ENCODE results near the gene PGA5.
"Not testable (repeated sequence)": the region's sequence is repeated elsewhere in the genome, so short reads cannot be mapped to it uniquely, and the experiment has no call there.

PGA5 gene

DNA sequence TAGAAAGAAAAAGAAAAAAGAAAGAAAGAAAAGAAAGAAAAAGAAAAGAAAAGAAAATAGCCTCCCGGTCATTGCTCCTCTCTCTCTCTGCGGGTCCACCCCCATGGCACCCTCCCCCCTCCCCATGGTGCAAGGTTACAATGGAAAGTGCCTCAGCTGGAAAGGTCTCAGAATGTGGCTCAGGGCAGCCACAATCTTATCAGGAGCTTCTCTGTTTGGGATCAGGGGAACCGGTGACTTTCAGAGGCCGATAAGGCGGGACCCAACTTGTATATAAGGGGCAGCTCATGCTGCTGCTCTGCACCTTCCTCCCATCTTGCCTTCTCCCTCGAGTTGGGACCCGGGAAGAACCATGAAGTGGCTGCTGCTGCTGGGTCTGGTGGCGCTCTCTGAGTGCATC is at the start of gene PGA5:
PGA5 (plus strand) TSS at position 301 of the 400 bp plus-strand sequence; CDS start at position 353, 52 bp downstream.
- not testable (repeated sequence) for DNase-seq

- no peak for DNase-seq
Observed at GRCh38 chr11:61193596-61193995, 47.4 kb upstream of the PGA5 start.

GRCh38 chr11:61194169-61194671 is 46.8 kb upstream of the PGA5 start:
- DNase-seq, result no peak

- no peak for DNase-seq
Observed at GRCh38 chr11:61194981-61195695, 45.8 kb upstream of the PGA5 start.

DNA sequence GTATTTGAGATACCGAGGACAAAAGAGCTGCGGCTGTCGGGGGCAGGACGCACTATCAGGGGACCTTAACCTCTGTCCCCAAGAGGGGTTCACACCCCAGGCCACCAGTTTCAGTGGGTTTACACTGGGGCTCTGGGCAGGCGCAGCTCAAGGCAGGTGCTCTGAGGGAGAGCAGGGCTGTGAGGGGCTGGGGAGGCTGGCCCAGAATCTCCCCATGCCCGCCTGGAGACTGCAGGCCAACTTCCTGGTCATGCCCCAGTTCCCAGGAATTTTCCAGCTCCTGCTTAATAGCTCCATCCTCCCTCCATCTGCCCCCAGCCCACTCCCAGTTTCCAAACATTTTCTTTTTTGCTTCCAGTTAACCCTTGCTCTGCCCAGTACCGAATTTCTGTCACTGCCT is 45.3 kb upstream of the PGA5 start:
- no peak for DNase-seq

DNA sequence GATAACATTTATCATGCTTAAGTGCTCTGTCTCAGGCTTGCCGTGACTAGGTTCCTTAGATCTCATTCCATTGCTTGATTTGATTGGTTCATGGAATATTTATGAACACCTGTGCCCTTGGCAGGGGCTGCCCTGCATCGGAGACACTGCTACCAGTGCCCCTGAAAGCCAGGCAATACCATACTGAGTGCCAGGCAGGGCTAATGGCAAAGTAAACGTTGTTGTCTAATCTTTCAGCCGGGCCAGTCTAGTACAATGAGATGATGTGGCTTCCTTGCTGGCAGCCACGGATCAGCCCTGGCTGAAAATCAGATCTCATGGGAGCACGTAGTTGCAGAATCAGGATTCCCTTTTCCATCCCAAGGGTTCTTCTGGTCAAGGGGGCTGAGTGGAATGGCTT is 42.6 kb upstream of the PGA5 start:
- no peak for DNase-seq

DNA sequence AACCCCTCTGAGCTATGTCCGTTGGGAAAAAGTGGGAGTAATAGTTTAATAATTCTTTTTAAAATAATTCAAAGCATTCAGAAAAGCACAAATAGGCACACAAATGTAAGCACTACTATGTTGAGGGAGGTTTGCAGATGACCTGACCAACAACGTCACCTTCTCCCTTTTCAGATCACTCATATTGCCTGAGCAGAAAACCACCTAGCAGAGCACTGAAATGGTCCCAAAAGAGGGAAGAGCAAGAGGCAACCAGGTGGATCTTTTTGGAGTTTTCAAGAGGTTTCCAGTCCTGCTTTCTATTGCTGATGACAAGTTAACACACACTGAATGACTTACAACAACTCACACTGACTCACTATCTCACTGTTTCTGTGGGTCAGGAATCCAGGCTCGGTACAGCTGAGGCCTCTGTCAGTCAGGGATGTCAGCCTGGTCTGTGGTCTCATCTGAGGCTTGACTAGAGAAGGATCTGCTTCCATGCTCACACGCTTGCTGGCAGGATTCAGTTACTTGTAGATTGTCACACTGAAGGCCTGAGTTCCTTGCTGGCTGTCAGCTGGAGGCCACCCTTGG is 41.9 kb upstream of the PGA5 start:
- no peak for DNase-seq

GRCh38 chr11:61201476-61201875 is 39.5 kb upstream of the PGA5 start:
- DNase-seq, result no peak

GRCh38 chr11:61202950-61203746 is 37.8 kb upstream of the PGA5 start, which contains the start of gene PGA3:
Gene PGA3 (plus strand): TSS chr11:61203515. CDS start chr11:61203565, 50 bp downstream.
- not testable (repeated sequence) for DNase-seq

- DNase-seq, result not testable (repeated sequence)
Observed at GRCh38 chr11:61203873-61204272, 37.1 kb upstream of the PGA5 start.

- not testable (repeated sequence) for DNase-seq
Observed at GRCh38 chr11:61204502-61205059, 36.4 kb upstream of the PGA5 start.

- DNase-seq, result not testable (repeated sequence)
Observed at GRCh38 chr11:61207636-61208310, 33.2 kb upstream of the PGA5 start.

DNA sequence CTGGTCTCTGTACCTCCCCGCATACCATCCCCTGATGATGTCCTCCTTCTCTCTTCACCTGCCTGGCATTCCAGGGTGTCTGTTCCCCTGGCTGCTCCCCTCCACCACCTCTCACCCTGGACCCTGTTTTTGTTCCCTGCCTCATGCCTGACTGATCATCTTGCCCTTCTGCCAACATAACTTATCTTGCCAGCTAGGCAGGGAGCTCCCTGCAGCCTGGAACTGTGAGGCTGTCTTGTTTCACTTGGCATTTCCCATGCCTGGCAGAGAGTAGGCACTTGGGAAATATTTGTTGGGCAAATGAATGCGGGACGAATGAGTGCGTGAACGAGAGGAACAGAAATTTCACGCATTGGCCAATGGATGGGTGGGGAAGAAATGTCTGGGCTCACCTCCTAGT is 30.3 kb upstream of the PGA5 start:
- not testable (repeated sequence) for DNase-seq

DNA sequence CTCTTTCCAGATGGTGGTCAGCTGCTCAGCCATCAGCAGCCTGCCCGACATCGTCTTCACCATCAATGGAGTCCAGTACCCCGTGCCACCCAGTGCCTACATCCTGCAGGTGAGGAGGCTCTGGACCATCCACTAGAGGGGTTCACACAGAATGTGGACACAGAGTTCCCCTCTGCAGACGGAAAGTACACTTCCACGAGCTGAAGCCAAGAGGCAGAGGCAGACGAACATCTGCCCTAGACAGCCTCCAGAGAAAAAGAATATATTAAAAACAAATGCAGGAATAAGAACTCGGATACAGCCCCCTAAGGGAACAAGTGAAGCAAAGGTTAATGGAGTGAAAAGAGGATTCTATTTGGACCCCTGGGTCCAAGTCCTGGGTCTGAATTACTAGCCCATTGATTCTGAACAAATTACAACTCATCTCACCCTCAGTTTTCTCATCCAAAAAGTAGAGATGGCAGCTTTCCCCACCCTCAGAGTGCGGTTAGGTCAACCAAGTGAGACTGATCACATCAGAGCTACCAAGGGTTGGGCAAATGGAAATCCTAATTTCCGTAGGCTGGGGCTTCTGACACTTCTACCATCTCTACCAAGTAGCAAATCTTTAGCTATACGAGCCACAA is 29.5 kb upstream of the PGA5 start:
- DNase-seq, result not testable (repeated sequence)

- DNase-seq, result not testable (repeated sequence)
Observed at GRCh38 chr11:61212202-61212601, 28.8 kb upstream of the PGA5 start.

DNA sequence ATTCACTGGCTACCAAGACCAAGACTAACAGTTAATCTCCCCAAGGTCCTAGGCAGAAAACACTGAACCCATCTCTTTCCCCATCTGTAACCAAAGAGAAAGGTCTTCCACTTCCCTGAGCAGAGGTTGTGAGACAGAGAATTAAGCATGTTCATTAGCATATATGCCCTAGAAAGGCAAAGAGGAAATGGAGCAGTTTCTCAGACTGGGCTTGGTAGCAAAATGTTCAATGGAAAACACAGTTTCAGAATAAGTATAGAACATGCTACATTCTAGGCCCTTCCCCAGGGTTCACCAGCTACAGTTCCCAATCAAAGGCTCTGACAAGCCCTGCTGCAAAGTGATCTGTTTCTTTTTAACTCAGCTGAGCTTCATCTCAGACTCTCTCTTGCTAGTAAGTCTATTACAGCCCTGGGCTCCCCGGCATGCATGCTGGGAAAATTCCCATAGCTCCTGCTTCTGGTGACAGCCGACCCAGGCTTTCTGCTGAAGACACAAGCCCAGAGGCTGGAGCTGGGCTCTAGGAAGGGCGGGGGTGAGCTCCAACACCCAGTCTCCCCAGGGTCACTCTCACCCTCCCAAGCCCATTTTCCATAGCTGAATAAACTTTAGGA is 27.2 kb upstream of the PGA5 start:
- not testable (repeated sequence) for DNase-seq

DNA sequence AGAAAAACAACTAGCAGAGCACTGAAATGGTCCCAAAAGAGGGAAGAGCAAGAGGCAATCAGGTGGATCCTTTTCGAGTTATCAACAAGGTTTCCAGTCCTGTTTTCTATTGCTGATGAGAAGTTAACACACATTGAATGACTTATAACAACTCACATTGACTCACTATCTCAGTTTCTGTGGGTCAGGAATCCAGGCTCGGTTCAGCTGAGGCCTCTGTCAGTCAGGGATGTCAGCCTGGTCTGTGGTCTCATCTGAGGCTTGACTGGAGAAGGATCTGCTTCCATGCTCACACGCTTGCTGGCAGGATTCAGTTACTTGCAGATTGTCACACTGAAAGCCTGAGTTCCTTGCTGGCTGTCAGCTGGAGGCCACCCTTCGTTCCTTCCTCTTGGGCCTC is 22.7 kb upstream of the PGA5 start:
- DNase-seq, result not testable (repeated sequence)

DNA sequence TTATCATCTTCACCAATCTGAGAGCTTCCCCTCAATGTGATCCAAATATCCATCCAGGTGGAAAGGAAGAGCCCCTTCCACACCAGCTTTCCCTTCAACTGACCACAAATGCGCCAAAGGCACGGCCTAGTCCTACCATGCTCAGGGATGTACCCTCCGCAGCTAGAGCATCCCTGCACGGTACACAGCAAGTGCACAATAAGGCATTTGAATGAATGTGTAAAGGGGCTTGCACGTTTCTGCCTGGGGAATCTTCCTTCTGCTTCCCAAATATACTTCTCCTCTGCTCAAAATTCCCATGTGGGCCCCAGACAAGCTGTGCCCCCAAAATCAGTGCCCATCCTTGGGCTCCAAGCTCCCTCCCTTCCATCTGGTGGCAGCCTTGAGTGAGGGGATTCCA is 22.0 kb upstream of the PGA5 start:
- DNase-seq, result not testable (repeated sequence)

DNA sequence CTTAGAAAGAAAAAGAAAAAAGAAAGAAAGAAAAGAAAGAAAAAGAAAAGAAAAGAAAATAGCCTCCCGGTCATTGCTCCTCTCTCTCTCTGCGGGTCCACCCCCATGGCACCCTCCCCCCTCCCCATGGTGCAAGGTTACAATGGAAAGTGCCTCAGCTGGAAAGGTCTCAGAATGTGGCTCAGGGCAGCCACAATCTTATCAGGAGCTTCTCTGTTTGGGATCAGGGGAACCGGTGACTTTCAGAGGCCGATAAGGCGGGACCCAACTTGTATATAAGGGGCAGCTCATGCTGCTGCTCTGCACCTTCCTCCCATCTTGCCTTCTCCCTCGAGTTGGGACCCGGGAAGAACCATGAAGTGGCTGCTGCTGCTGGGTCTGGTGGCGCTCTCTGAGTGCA is 18.9 kb upstream of the PGA5 start, which contains the start of gene PGA4:
PGA4 (plus strand) TSS at position 301 of the 400 bp plus-strand sequence; CDS start at position 355, 54 bp downstream.
- not testable (repeated sequence) for DNase-seq

DNA sequence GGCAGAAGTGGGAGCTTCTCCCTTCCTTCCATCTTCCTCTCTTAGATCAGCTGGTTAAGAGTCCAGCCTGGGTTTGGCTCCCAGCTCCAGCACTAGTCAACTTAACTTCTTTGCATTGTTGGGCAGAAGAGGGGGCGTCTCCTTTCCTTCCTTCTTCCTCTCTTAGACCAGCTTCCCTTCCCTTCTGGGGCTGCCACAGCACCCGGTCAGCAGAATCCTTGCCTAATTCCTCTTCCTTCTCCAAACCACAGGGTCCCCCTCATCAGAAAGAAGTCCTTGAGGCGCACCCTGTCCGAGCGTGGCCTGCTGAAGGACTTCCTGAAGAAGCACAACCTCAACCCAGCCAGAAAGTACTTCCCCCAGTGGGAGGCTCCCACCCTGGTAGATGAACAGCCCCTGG is 18.3 kb upstream of the PGA5 start:
- DNase-seq, result not testable (repeated sequence)

DNA sequence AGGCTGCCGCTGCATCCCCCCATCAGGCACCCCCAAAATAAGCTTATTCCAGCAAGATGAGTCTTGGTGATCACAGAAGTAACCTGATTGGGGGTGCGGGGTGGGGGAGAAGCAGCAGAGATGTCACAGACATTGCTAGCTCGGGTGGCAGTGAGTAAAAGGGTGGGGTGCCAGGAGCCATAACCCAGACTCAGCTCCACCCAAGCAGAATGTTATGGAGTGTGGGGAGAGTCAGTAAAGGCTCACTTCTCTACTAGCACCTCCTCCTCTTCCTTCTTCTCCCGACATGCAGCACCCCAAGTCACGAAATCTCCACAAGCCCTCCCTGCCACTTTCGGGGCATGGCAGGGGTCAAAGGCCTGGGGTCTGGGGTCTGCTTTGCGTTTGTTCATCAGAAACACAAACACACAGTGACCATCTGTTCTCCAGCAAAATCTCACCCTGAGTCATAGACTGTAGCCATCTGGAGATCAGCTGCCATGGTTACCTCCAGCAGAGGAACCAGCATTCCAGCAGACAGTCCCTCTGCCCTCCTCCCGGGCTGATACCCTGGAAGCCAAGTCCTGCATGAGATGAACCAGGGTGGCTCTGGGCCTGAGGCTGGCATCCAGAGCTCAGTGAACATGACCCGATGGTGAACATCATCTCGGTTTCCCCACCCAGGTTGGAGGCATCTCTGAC is 14.4 kb upstream of the PGA5 start:
- DNase-seq, result not testable (repeated sequence)

All from right hindlimb (tissue), 1 donor.